HFF-Myc (cell line): ENCODE data around the gene ZDHHC22.

ENCODE experiments used
- DNase-seq: peaks from one replicate; pipeline ENCODE4 v3.0.0-alpha.2; 2011; ENCODE audit warnings: low read depth; ENCODE audit errors: extremely low read depth
- H3K4me3 ChIP-seq: replicated peaks from 2 replicates; pipeline ENCODE4 v1.5.1; 2011; ENCODE audit warnings: low read depth, mild to moderate bottlenecking, control low read depth, low read length
- CTCF ChIP-seq: IDR thresholded peaks from 2 replicates; pipeline ENCODE4 v1.5.1; 2012; ENCODE audit warnings: mild to moderate bottlenecking, low read depth, low read length, control low read depth; ENCODE audit errors: missing control alignments

The ZDHHC22 gene

DNA sequence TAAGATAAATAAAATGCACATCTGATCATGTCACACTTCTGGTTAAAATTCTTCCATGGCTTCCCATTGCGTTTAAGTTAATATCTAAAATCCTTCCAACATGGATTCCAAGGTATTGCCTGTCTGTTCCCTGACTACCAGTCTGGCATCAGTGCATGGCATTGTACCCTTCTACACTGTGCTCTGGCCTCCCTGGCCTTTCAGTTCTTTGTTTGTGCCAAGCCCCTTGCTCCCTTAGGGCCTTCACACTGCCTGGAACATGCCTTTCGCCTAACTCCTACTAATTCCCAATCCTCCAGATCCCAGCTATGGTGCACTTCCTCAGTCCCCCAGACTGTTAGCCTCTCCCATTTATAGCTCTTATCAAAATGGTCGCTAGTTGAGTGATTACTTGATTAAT is 37.2 kb downstream of the ZDHHC22 start:
- DNase-seq: no peak
- H3K4me3 ChIP-seq: no peak overlapping the region
- no peak for TF ChIP-seq CTCF

DNA sequence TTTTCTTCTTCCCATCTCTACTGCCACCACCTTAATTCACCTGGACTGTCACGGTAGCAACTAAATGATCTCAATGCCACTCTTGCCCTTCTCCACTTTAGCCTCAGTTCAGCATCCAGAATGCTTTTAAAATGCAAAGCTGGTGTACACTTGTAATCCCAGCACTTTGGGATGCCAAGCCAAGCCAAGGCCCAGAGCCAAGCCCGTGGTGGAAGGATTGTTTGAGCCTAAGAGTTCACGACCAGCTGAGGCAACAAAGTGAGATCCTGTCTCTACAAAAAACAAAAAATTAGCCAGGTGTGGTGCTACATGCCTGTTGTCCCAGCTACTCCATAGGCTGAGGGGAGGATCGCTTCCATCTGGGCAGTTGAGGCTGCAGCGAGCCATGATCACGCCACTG is 37.6 kb downstream of the ZDHHC22 start:
- TF ChIP-seq CTCF: no peak
- H3K4me3 ChIP-seq: no peak overlapping the region
- no peak for DNase-seq

DNA sequence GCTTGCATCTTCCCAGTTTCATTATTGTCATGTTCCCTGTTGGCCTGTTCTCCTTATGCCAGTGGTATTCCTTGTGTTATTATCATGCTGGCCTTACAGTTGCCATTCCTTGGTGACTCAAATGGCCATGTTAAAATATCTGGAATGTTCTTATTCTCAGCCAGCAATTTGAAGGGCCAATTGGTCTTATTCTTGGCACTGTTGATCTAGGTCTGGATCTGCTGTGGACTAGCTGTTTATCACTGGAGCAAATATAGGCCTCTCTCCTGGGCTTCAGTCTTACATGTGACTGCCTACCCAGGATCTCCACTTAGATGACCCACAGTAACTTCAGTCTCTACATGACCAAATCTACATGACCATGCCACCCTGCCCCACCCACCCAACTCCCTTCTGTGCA is 38.1 kb downstream of the ZDHHC22 start:
- DNase-seq: no peak
- TF ChIP-seq CTCF: no peak

DNA sequence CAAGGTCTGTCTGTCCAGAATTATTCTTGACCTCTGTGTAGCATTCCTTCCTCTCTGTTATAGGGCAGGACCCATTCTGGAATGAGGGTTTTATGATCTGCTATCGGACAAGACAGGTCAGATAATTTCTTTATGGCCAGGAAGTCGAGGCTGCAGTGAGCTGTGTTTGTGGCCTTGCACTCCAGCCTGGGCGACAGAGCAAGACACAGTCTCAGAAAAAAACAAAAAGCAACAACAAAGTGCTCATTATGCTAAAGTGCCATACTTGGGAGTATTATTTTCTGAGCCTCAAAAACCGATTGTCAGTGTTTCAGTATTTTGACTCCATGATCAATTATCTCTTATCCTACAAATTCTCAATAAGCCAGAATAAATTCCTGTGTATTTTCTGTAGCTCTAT is 39.4 kb downstream of the ZDHHC22 start:
- TF ChIP-seq CTCF: no peak
- no peak for DNase-seq
- H3K4me3 ChIP-seq: no peak overlapping the region

More for the DNA sequence above, 38.1 kb downstream of the ZDHHC22 start:
- no peak overlapping the region for H3K4me3 ChIP-seq

- 0 out of 2 replicates have a peak overlapping the region, but pooled peaks have one; percentile 2 for H3K4me3 ChIP-seq
- no peak for DNase-seq
- no peak for TF ChIP-seq CTCF
Observed at GRCh38 chr14:77100961-77101360, 40.6 kb downstream of the ZDHHC22 start.

GRCh38 chr14:77099425-77100167 is 42.0 kb downstream of the ZDHHC22 start:
- DNase-seq: peak; percentile 91
- H3K4me3 ChIP-seq: peak overlapping the region; percentile 87

More at GRCh38 chr14:77099425-77100167, 42.0 kb downstream of the ZDHHC22 start:
- no peak for TF ChIP-seq CTCF
